ENCODE data around the gene TREX2.

GRCh38 chrX:153494541-153495361 is 48.9 kb upstream of the TREX2 start, which contains the start of gene BGN:
- TF ChIP-seq CTCF (IDR thresholded peaks at IDR 0.05) (peak; percentile 17 to 45 (median 35)), POLR2A (IDR thresholded peaks at IDR 0.05) (no peak), EP300 (IDR thresholded peaks at IDR 0.05) (no peak)

Measured in ovary (tissue), 3 donors.